CD4-positive, alpha-beta T cell treated with Interleukin-10 for 1 hour (primary cell): Measurements from ENCODE around the gene LRRC57.
"Not testable (repeated sequence)": the region's sequence is repeated elsewhere in the genome, so short reads cannot be mapped to it uniquely, and the experiment has no call there.

ENCODE experiments used
- DNase-seq: peaks from one replicate; pipeline ENCODE4 v3.0.0-alpha.2; 2020

LRRC57 gene

DNA sequence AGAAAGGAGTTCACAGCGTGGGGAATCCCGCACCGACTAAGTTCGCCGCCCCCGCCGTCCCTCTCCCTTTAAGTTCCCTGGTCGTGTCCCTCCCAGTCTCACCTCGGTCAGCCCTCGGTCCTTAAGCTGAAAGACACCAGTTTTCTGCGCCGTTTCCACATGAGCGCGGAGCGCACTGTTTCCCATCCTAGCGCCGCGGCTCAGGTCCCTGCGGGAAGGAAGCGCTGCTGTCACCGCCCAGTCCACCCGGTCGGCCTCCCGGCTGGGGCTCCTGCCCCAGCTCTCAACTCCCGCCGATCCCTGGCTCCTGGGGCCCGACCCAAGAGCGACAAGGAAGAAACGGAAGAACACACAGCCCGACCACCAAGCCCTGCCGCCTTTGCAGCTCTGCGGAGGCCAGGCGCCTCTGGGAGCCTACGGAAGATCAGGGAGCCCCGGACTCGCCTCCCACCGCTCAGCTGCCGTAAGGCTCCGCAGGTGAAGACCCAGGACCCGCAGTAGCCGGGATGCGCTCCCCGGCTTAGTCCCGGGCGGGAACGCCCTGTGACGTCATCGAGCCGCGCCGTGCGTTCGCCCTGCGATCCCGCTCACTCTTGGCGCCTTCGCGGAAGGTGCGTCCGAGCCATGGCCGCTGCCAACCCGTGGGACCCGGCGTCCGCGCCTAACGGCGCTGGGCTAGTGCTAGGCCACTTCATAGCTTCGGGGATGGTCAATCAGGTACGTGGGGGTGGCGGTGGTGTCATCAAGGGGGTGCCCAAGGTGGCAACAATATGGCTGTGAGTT lies at the start of gene LRRC57, which contains the start of gene HAUS2:
TSS of gene LRRC57 (minus strand) at position 545 of the 783 bp plus-strand sequence. CDS start at position 186, 359 bp downstream.
TSS of gene HAUS2 (plus strand) at position 590 of the 783 bp plus-strand sequence. CDS start at position 625, 35 bp downstream.
- peak; percentile 86 for DNase-seq

DNA sequence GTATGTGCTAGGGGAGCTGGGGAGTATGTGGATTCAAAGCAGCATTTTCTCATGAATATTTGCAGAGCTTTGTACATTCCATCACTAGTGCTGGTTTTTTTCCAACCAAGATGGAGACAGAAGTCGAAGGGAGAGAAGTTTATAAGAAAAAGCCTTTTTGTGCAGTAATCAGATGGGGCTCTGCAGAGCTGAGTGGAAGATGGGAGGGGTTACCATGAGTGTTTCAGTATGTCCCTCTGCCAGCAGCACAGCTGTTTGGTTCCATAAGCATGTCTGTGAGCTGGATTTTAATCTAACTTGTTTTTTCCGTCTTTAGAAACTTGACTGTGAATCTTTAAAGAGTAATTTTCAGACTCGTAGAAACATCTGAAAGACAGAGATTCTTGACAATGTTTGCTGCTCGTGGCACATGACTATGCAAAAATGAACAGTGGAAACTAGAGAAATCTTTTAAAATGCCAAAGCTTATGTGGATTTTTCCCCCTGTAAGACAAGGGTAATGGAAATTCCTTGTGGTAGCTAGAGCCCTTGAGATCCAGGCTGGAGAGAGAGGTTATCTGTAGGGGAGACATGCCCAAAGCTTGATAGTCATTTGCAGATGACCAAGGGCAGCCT lies 47.1 kb upstream of the LRRC57 start:
- no peak for DNase-seq

DNA sequence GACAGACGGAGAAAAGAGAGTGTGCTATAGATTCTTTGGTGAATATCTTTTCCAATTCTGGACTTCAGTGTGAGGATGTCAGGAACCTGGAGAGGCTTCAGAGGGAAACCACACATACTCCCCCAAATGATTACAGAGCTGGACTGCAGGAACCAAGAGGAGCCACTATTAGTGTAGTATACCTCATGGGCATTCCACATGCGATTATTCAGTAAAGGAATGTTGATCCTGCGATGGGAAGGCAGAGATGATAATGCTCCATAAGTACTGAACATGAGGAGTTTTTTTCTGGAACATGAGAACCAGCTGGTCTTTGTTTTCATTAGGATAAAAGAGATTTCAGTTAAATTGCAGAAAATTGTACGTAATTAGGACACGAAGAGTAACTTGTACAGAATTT lies 45.5 kb upstream of the LRRC57 start:
- DNase-seq = no peak

DNA sequence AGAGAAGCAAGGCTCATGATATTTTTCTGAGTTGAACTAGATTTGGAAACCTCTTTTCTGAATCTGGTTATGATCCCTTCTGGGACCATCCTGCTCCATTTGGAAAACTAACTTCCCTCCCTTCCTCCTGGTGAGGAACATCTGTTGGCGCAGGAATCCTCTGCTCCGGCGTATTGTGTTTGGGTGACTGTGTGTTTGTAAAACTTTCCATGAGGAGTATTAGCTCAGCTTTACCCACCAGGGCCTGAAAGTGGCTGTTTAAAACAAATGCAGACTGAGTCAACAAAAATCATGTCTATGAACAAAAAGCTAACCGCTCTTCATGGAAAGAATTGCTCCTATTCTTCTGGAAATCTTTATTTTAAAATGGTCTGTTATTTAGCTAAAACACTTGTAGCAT lies 44.5 kb upstream of the LRRC57 start:
- no peak for DNase-seq

DNA sequence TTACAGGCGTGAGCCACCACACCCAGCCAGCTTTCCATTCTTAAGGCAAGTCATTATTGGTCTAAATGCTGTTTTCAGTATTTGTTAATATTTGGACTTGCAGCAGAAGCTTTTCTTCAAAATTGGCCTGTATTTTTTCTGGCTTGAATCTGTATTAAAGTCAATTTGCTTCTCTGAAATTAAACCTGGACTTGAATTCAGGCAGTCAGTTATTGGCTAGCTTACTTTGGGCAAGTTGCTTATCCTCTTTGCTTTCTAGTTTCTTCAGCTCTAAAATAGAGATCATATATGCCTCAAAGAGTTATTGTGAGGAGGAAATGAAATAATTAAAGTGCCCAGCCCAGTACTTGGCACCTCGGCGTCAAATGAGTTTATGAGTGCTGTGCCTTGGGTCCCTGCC lies 44.1 kb upstream of the LRRC57 start:
- no peak for DNase-seq

DNA sequence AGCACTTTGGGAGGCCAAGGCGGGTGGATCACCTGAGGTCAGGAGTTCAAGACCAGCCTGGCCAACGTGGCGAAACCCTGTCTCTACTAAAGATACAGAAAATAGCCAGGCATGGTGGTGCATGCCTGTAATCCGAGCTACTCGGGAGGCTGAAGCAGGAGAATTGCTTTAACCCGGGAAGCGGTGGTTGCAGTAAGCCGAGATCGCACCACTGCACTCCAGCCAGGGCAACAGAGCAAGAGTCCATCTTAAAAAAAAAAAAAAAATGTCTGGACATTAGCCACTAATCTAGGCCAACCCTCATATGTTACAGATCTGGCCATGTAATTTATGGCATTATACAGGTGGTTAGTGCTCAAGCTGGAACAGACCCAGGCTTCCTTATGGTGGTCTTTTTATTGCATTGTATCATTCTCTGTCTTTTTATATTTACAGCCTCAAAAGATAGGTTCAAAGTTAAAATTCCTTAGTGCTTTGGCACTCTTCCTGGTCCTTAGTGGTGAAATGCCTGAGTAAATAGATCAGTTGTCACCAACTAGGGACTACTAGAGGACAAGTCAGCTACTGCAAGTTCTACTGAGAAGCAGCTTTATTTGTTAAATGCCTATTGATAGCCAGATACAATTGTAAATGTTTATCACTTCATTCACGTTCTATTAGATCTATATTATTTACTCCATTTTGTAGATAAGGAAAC lies 42.8 kb upstream of the LRRC57 start:
- no peak for DNase-seq

DNA sequence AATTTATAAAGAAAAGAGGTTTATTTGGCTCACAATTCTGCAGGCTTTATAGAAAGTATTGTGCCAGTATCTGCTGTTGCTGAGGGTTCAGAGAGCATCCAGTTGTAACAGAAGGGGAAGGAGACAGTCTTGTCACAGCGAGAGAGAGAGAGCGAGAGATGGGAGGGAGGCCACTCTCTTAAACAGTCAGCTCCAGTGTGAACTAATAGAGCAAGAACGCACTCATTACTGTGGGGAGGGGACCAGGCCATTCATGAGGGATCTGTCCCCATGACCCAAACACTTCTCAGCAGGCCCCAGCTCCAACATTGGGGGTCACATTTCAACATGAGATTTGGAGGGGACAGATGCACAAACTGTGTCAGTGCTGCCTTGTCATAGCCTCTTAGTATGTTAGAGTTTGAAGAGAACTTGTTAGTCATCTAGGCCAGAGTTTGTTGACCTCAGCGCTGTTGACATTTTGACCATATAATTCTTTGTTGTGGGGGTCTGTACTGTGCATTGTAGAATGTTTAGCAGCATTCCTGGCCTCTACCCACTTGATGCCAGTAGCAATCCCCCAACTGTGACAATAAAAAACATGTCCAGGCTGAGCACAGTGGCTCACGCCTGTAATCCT lies 42.1 kb upstream of the LRRC57 start:
- no peak for DNase-seq

DNA sequence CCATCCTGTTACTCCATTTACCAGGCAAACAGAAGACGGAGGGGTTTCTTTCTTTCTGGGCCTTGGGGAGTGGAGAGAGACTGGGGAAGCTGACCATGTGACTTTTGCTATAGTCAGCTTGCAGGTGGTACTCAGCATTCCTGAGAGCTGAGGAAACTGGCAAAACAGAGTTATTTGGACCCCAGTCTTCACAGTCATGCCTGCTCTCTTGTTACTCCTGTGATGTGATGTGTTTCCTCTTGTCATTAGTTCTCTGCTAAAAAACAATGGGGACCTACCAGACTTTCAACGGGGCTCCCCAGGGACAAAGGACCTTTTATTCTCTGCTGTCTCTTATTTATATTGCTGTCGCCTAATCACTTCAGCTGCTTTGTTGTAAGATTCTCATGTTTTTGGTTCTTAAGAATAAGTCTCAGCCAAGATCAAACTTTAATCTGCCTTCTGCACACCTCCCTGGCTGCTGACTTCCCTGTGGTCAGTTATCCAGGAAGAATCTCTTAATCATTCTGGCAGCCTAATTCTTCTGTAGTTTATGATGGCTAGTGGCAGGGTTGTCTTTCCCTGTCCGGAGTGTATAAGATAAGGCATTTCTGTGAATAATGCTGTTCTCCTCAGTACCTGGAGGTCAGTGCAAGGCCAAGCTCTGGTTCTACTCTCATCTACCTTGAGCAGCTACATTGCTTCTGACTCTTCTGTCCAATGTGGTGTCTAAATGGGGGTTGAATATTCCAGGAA lies 35.6 kb upstream of the LRRC57 start:
- no peak for DNase-seq

DNA sequence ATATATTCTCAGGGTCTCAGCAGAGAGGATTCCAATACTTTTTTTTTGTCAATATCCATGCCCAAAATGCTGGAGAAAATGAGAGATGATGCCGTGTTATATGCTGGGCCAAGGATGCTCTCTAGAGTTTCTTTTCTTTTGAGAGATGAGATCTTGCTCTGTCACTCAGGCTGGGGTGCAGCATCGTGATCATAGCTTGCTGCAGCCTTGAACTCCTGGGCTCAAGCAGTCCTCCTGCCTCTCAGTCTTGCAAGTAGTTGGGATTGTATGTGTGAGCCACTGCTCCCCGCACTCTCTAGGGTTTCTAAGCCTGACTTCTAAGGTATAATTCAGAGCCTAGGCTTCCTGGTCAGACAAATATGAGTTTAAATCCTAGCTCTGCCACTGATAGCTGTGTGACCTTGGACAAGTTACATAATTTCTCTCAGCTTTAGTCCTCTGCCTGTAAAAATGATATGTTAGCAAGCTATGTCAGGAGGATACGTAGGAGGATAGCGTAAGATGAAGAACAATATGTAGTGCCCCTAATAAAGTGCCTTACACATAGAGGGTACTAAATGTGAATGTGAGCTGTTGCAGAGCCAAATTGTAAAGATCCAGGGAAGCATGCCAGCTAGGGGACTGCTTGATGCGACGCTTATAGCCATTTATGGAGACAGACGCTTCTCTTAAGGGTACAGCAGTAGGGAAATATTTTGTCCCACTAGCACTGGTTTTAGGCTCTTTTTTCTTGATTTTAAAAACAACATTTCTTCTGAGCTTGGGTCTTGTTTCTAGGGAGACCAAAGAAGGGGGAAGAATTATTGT lies 34.2 kb upstream of the LRRC57 start:
- no peak for DNase-seq

DNA sequence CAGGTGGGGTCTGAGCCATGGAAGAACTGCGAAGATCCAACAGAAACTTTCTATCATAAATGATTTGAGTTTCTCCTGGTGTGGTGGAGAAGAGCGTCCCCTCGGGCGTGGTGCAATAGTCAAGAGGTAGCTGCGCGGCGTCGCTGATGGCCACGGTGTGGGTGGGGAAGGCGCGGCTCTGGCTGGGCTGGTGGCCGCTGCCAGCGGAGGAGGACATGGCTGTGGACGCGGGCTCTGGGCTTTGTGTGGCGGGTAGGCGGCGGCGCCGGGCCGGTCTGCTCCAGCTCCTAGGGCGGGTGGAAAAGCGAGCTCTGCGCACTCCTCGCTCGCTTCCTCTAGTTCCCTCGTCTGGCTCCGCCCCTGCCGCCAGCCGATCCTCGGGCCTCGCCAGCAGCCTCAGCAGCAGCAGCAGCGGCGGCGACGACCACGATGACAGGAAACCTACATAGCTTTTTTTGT lies 32.7 kb upstream of the LRRC57 start:
- peak; percentile 77 for DNase-seq

DNA sequence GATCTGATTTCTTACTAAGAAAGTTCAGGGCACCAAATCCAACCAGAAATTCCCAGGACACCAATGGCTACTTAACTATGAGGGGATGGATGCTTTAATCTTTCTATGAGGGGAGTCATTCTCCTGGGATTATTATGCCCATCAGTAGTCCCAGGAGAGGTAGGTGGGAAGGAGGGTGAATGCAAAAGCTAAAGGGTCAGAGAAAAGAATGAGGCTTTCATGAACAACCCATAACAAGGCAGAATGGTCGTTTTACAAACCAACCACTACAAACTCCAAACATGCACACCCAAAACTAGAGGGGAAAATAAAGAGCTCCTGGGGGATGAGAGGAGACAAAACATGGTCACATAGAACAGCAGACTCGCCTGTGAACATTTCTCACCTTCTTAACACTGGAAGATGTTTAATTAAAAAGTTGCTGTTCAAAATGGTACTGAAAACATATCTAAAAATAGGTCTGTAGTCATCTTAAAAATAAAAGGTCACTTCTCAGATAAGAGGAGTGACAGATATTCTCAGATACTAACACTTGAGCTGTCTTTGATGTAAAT lies 30.5 kb upstream of the LRRC57 start:
- DNase-seq = no peak

DNA sequence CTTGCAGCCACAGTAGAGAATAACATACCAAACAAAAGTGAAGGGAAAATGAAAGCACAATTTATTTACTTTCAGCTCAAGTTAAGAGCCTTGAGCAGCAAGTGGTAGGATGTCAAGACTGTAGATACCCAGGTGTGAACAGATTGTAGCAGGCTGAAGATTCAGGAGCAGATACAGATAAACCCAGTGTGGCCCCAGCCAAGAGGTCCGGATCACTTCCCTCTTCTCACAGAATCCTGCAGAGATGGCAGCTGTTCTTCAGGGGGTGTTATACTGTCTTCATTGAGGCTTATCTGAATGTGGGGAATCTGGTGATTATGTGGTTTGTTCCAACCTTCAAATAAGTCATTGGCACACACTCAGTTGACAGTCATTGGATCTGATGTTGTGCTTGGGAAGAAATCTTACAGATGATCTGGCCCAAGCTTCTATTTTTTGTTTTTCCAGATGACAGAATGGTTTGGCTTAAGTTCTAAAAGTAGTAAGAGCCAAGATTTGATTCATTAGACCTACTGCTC lies 29.0 kb upstream of the LRRC57 start:
- no peak for DNase-seq

DNA sequence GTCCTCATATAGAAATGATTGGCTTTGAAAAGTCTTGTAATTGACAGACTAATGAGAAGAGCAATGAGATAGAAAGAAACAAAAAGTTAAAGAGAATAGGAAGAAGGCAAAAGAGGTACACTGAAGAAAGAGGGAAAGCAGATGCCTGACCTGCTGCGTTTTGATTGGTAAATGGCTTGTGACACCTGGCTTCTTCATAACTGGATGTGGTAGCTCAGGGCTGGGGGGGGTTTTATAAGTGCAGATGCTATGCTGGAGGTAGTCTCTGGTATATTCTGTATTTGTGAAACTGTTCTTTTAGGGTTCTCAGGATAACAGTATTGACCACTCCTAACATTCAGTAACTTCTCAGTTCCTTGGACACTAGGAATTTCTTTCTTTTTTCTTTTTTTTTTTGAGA lies 28.2 kb upstream of the LRRC57 start:
- DNase-seq = no peak

DNA sequence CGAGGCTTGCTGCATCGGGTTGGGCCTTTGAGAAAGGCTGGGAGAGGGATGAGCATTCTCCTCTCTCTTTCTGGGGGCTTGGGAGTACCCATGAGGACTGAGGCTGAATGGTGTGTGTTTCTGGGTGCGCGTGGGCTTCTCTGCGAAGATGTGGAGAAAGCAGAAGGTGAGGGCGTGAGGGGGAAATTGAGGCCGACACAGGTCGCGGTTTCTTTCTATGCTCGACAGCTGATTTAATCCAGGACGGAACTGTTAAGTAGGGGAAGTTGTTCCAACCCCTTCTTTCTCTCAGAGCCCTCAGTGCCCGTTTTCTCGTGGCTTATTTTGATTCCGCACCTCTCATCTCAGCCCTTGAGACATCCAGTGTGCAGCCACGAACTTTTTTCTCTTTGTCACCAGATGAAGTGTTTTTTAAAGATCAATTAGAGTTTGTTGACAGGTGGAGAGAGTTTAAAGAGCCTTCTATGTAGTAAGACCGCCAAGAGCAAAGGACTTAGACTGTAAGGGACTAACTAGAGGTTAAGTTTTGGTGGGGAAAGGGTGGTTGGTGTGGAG lies 27.5 kb upstream of the LRRC57 start:
- DNase-seq = no peak

DNA sequence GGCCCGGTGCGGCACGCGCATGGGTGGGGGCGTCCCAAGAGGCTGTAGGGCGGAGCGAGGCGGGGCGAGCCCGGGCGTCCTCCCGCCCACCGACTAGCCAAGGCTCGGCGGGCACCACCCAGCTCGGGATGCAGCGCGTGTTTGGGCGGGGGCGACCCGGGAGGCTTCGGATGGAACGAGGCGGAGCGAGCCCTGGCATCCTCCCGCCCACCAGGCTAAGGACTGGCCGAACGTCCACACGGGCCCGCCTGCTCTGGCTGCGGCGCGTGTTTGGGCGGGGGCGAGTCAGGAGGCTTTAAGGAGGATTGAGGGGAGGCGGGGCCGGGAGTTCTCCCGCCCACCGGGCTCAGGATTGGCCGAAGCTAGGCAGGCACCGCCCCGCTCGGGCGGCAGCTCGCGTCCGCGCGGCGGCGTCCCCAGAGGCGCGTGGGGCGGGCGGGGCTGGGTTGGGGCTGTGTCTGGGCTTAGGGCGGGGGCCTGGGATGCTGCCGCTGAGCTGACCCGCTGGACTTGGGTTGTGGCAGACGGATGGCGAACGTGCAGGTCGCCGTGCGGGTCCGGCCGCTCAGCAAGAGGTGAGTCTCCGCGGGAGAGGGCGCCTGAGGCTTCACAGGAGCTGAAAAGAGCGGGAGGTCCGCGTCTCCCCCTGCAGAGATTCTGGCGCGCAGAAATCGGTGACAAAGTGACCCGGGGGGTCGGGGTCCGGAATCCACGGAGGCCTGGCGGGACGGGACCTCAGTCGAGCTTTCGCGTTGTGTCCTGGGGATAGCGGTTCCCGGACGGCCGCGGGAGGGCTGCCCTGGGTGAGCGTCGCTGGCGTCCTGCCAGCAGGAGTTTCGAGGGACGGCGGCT lies 26.8 kb upstream of the LRRC57 start, which contains the start of gene STARD9:
TSS of gene STARD9 (plus strand) at position 419 of the 852 bp plus-strand sequence. CDS start at position 529, 110 bp downstream.
- peak; percentile 94 for DNase-seq

DNA sequence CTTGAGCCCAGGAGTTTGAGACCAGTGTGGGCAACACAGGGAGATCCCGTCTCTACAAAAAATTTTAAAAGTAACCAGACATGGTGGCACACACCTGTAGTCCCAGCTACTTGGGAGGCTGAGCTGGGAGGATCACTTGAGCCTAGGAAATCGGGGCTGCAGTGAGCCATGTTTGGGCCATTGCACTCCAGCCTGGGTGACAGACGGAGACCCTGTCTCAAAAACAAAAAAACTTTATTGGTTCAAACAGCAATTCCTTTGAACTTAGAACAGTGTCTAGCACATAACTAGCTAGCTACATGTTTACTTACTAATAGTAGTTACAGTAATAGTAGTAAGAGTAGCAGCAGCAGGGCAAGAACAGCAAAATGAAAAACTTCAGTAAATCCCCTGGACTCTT lies 10.1 kb upstream of the LRRC57 start:
- no peak for DNase-seq

DNA sequence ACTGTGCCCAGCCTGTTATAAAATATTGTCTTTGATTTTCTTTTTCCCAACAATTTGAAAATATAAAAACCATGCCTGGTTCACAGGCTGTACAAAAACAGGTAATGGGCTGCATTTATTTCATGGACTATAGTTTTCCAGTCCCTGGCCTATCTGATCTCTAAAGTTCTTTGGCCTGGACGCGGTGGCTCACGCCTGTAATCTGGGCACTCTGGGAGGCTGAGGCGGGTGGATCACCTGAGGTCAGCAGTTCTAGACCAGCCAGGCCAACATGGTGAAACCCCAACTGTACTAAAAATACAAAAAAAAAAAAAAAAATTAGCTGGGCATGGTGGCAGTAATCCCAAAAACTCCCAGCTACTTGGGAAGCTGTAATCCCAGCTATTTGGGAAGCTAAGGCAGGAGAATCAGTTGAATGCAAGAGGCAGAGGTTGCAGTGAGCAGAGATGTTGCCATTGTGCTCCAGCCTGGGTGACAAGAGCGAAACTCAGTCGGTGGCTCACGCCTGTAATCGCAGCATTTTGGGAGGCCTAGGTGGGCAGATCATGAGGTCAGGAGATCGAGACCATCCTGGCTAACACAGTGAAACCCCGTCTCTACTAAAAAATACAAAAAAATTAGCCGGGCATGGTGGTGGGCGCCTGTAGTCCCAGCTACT lies 8.1 kb upstream of the LRRC57 start:
- DNase-seq = not testable (repeated sequence)

DNA sequence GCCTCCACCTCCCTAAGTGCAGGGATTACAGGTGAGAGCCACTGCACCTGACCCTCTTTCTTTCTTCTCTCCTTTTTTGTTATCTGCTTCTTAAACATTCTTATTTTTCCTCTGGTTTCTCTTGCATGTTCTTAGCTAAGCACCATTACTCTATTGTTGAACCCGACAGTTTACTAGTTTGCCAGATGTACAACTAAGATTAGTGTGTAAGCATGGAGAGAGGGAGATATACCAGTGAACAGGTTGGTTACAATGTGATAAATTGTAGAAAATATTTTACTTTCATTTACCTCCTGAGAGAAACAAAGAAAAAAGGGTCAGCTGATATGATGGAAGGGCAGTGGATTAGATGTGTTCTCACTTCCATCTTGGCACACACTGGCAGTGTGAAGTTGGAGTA lies 5.0 kb upstream of the LRRC57 start:
- DNase-seq = no peak
